Measurements from ENCODE around the gene GALNT7.
A peak's percentile ranks its signal among the peaks of the same experiment; 100 is the strongest.

GALNT7 gene

DNA sequence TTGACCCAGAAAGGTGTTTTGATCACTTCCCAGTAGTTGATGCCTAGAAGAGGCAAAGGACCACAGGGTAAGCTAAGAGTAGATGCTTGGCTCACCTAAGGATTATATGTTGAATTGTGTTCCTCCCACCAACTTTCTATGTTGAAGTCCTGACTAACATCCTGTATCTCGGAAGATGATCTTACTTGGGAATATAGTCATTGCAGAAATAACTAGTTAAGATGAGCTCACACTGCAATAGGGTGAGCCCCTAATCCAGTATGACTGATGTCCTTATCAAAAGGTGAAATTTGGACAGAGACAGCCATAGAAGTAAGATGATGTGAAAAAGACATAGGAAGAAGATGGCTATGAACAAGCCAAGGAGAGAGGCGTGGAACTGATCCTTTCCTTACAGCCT, 168.9 kb downstream of the GALNT7 start:
- no peak for DNase-seq (ENCODE audit: extremely low read depth, low read depth)
- no peak for TF ChIP-seq CTCF (IDR thresholded peaks at IDR 0.05; ENCODE audit: low read depth, low read length)

- DNase-seq (ENCODE audit: extremely low read depth, low read depth) = no peak
- no peak for TF ChIP-seq CTCF (IDR thresholded peaks at IDR 0.05; ENCODE audit: low read depth, low read length)
Observed at GRCh38 chr4:173343832-173344397, 175.3 kb downstream of the GALNT7 start.

DNA sequence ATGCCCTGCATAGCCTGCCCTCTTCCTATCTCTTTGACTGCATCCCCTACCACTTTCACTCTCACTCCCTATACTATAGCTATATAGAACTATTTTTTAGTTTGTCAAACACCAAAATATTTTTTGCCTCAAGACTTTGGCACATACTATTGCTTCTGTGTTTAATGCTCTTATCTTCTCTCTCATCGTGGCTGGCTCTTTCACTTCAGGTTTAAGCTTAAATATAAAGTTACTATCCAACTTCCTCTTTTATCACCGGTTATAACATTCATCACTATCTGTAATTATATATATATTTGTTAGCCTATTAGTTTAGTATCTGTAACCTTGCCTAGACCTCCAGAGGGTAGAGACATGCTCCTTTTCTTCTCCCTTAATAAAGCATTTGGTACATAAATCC, 177.0 kb downstream of the GALNT7 start:
- no peak for TF ChIP-seq CTCF (IDR thresholded peaks at IDR 0.05; ENCODE audit: low read depth, low read length)
- DNase-seq (ENCODE audit: extremely low read depth, low read depth) = no peak

GRCh38 chr4:173346074-173346473, 177.5 kb downstream of the GALNT7 start:
- TF ChIP-seq CTCF (IDR thresholded peaks at IDR 0.05; ENCODE audit: low read depth, low read length) = no peak
- no peak for DNase-seq (ENCODE audit: extremely low read depth, low read depth)

DNA sequence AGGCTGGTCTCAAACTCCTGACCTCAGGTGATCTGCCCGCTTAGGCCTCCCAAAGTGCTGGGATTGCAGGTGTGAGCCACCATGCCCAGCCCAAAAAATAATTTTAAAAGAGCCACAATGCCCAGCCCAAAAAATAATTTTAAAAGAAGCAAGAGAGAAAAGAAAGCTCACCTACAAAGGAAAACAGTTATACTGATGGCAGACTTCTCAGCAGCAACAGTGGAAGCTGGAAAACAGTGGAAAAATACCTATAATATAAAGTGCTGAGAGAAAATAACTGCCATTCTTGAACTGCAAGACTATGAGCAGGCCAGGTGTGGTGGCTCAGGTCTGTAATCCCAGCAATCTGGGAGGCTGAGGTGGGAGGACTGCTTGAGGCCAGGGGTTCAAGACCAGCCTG, 178.9 kb downstream of the GALNT7 start:
- no peak for DNase-seq (ENCODE audit: extremely low read depth, low read depth)
- no peak for TF ChIP-seq CTCF (IDR thresholded peaks at IDR 0.05; ENCODE audit: low read depth, low read length)

- TF ChIP-seq CTCF (IDR thresholded peaks at IDR 0.05; ENCODE audit: low read depth, low read length) = no peak
- no peak for DNase-seq (ENCODE audit: extremely low read depth, low read depth)
Observed at GRCh38 chr4:173357939-173358338, 189.3 kb downstream of the GALNT7 start.

DNA sequence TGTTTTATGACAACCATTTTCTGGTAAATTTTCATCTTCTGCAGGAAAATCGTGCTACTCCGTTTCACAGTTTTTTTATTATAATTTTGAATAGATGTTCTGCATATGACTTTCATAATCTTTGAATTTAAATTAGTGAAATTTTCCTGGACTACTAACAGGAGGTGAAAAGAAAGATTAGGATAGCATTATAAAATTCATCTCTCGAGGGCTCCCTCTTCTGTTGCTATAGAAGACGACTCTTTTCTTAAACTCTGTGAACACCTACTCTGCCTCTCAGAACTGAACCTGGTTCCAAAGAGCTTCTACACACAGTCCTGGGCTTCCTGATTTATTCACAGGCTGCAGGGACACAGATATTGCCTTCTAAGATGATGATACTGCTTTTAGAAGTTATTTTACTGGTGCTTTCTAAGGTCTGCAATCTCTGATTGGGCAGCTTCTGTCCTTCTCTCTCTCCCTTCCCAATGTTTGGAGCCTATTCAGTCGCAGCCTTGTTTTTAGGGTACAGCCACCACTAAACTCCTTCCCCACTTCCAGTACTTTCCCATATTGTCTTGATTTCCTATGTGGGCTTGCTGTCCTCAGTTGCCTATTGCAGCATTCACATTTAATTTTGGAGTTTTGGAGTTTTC, 192.1 kb downstream of the GALNT7 start:
- TF ChIP-seq CTCF (IDR thresholded peaks at IDR 0.05; ENCODE audit: low read depth, low read length) = peak; percentile 39
- DNase-seq (ENCODE audit: extremely low read depth, low read depth) = no peak
